Neural crest cell (in vitro differentiated cells): ENCODE results near the gene THSD7A. TPM values are rescaled to one million over a fixed set of nuclear protein-coding genes. Genes with fewer than 3 reads are reported as not detected.

Experiments
- DNase-seq: peaks from one replicate; pipeline ENCODE4 v3.0.0; 2021; ENCODE audit warnings: low read depth, mixed read lengths, low spot score
- H3K27ac Mint-ChIP-seq: one replicate; pipeline ENCODE4 v1.8.0; 2021; ENCODE audit warnings: mild to moderate bottlenecking, mixed read lengths; ENCODE audit not compliant: unreplicated experiment
- H3K27me3 Mint-ChIP-seq: 2 replicates; pipeline ENCODE4 v1.8.0; 2021; ENCODE audit warnings: low read depth, mild to moderate bottlenecking, mixed read lengths
- H3K36me3 Mint-ChIP-seq: 2 replicates; pipeline ENCODE4 v1.8.0; 2021; ENCODE audit warnings: low read depth, mild to moderate bottlenecking, mixed read lengths
- H3K4me1 Mint-ChIP-seq: 2 replicates; pipeline ENCODE4 v1.8.0; 2021; ENCODE audit warnings: mixed read lengths
- H3K4me3 Mint-ChIP-seq: one replicate; pipeline ENCODE4 v1.8.0; 2021; ENCODE audit warnings: mild to moderate bottlenecking, mixed read lengths
- H3K9me3 Mint-ChIP-seq: 2 replicates; pipeline ENCODE4 v1.8.0; 2021; ENCODE audit warnings: mixed read lengths
- CTCF ChIP-seq: fragments of 200-600 bp; sonication (generic); conservative IDR thresholded peaks from 2 replicates; pipeline ENCODE4 v1.5.0; 2021; ENCODE audit warnings: antibody characterized with exemption, mild to moderate bottlenecking
- total RNA-seq: library from RNA; stranded (reverse); gene quantifications from 2 replicates; pipeline ENCODE4 v1.2.1, GENCODE V29; 2021

Gene THSD7A
- total RNA-seq, 1 donor from 2014 or later = 4.8 TPM

- Mint-ChIP-seq H3K4me1 (no peaks in the 10 kb centered on the region), H3K9me3 (no peaks in the 10 kb centered on the region), H3K36me3 (no peaks in the 10 kb centered on the region), H3K27ac (no peak overlapping the region), H3K4me3 (no peak overlapping the region), H3K27me3 (no peaks in the 10 kb centered on the region)
- no peak for TF ChIP-seq CTCF
- DNase-seq = no peak
Measured at GRCh38 chr7:11699666-11700065, 132.3 kb downstream of the THSD7A start.

- TF ChIP-seq CTCF = no peak
- H3K27me3 Mint-ChIP-seq = no peaks in the 10 kb centered on the region
- no peaks in the 10 kb centered on the region for H3K9me3 Mint-ChIP-seq
- H3K4me1 Mint-ChIP-seq = no peaks in the 10 kb centered on the region
- H3K4me3 Mint-ChIP-seq = no peak overlapping the region
- no peak for DNase-seq
- no peaks in the 10 kb centered on the region for H3K36me3 Mint-ChIP-seq
- no peak overlapping the region for H3K27ac Mint-ChIP-seq
Measured at GRCh38 chr7:11698384-11698871, 133.6 kb downstream of the THSD7A start.

GRCh38 chr7:11690395-11690794 is 141.6 kb downstream of the THSD7A start:
- H3K4me1 Mint-ChIP-seq = no peaks in the 10 kb centered on the region
- no peak overlapping the region for H3K4me3 Mint-ChIP-seq
- H3K27ac Mint-ChIP-seq = no peak overlapping the region
- no peaks in the 10 kb centered on the region for H3K9me3 Mint-ChIP-seq
- no peaks in the 10 kb centered on the region for H3K27me3 Mint-ChIP-seq
- H3K36me3 Mint-ChIP-seq = no peaks in the 10 kb centered on the region
- TF ChIP-seq CTCF = no peak
- DNase-seq = no peak

- no peak overlapping the region for H3K27ac Mint-ChIP-seq
- peaks cover 4% of the 10 kb centered on the region for H3K36me3 Mint-ChIP-seq
- no peaks in the 10 kb centered on the region for H3K27me3 Mint-ChIP-seq
- TF ChIP-seq CTCF = no peak
- H3K4me1 Mint-ChIP-seq = no peaks in the 10 kb centered on the region
- no peak overlapping the region for H3K4me3 Mint-ChIP-seq
- no peak for DNase-seq
- H3K9me3 Mint-ChIP-seq = peaks cover 6% of the 10 kb centered on the region
Measured at GRCh38 chr7:11689096-11689495, 142.9 kb downstream of the THSD7A start.

- peaks cover 30% of the 10 kb centered on the region for H3K36me3 Mint-ChIP-seq
- H3K4me3 Mint-ChIP-seq = no peak overlapping the region
- peaks cover 40% of the 10 kb centered on the region for H3K9me3 Mint-ChIP-seq
- H3K4me1 Mint-ChIP-seq = no peaks in the 10 kb centered on the region
- no peak for TF ChIP-seq CTCF
- H3K27ac Mint-ChIP-seq = no peak overlapping the region
- DNase-seq = no peak
- H3K27me3 Mint-ChIP-seq = no peaks in the 10 kb centered on the region
Measured at GRCh38 chr7:11681461-11681860, 150.5 kb downstream of the THSD7A start.

GRCh38 chr7:11675163-11675562 is 156.8 kb downstream of the THSD7A start:
- no peak overlapping the region for H3K27ac Mint-ChIP-seq
- no peak overlapping the region for H3K4me3 Mint-ChIP-seq
- H3K9me3 Mint-ChIP-seq = peaks cover 24% of the 10 kb centered on the region
- peaks cover 22% of the 10 kb centered on the region for H3K36me3 Mint-ChIP-seq
- DNase-seq = no peak
- H3K4me1 Mint-ChIP-seq = no peaks in the 10 kb centered on the region
- TF ChIP-seq CTCF = no peak
- H3K27me3 Mint-ChIP-seq = no peaks in the 10 kb centered on the region
